COLO668 (cell line): ENCODE measurements around the gene NUP88.

Source experiments
- DNase-seq: peaks from one replicate; lab custom pipeline; 2025; ENCODE audit not compliant: unreplicated experiment; lab: John Stamatoyannopoulos, UW

Gene NUP88

GRCh38 chr17:5361426-5361825 is 58.0 kb downstream of the NUP88 start:
- no peak for DNase-seq

- DNase-seq: peak; percentile 14
Measured at GRCh38 chr17:5355421-5356129, 63.9 kb downstream of the NUP88 start.

- DNase-seq: no peak
Measured at GRCh38 chr17:5354886-5355415, 64.5 kb downstream of the NUP88 start.

DNA sequence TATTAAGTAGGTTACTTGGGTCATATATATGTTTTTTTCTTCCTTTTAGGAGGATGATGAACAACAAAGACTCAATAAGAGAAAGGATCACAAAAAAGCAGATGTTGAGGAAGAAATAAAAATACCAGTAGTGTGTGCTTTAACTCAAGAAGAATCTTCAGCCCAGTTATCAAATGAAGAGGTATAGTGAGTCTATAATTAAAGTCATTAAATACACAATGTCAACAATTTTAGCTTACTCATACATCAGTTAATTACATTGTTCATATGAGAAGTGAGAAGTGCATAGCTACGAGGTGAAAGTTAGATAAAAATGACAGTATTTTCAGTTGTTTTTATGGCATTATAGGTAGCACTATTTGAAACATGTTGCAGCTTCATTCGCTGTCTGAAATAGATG is 65.2 kb downstream of the NUP88 start:
- no peak for DNase-seq

DNA sequence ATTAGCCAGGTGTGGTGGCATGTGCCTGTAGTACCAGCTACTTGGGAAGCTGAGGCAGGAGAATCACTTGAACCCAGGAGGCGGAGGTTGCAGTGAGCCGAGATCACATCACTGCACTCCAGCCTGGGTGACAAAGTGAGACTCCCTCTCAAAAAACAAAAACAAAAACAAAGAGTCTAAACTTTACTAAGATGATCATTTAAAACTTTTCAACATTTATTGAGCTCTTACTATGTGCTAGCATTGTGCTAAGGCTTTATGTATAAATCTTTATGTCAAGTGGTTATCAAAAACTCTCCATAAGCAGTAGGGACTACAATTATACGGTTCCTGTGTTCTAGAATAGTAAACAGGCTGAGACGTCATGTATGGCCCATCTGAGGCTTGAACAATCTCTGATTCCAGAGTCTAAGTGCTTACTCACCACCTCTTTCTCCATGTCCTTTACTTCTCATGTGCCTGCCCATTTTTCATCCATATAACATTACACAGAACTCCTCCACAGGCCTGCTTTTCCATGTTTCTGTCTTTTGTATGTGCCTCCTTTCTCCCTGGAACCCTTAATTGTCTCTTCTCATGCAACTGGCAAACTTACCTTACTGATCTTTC is 66.7 kb downstream of the NUP88 start:
- DNase-seq: no peak

- DNase-seq: no peak
Measured at GRCh38 chr17:5344914-5345313, 74.5 kb downstream of the NUP88 start.
